ENCODE measurements around the gene MALT1.

- TF ChIP-seq CTCF (conservative IDR thresholded peaks at IDR 0.05; ENCODE audit: low read length) (no peak), EZH2phosphoT487 (IDR thresholded peaks at IDR 0.05; ENCODE audit: borderline replicate concordance, low read depth, low read length) (no peak)
These were observed 19.0 kb downstream of the MALT1 start for GRCh38 chr18:58690259-58690658.

Measured in OCI-LY7 (cell line).